GM12878 (cell line): Measurements from ENCODE around the gene ARHGAP26. TPM values are rescaled to one million over a fixed set of nuclear protein-coding genes. Genes with fewer than 3 reads are reported as not detected.

Experiments
- ATAC-seq: fragments of 200-7000 bp; cut with Tn5 transposase; 3 replicates; pipeline ENCODE4 v1.9.1; 2020; ENCODE audit warnings: mild to moderate bottlenecking, moderate library complexity
- BruUV-seq: library from RNA; stranded (reverse); fragments of 400-500 nt; replicated peaks from 2 replicates; lab custom pipeline; 2021; lab: Mats Ljungman, UMichigan
- CTCF ChIA-PET: fragments of 300-600 bp; sonication (Branson Sonifier 250); formaldehyde crosslinking; extraction: SDS; loops from one replicate; lab custom pipeline; 2021; ENCODE audit warnings: inconsistent platforms; lab: Yijun Ruan, JAX
- POLR2A ChIA-PET: fragments of 350-600 bp; formaldehyde crosslinking; extraction: SDS; loops from one replicate; lab custom pipeline; 2021; ENCODE audit warnings: inconsistent platforms; lab: Charles Lee
- RAD21 ChIA-PET: fragments of 300-600 bp; sonication (Branson Sonifier 250); formaldehyde crosslinking; loops from one replicate; lab custom pipeline; 2023; ENCODE audit warnings: antibody characterized with exemption; ENCODE audit not compliant: unreplicated experiment; lab: Charles Lee
- SMC1A ChIA-PET: fragments of 300-600 bp; sonication (Branson Sonifier 250); formaldehyde crosslinking; loops from one replicate; lab custom pipeline; 2023; ENCODE audit not compliant: unreplicated experiment, uncharacterized antibody; lab: Charles Lee
- DNase-seq: peaks from one replicate; pipeline ENCODE4 v3.0.0-alpha.2; 2011; ENCODE audit warnings: low read depth, low spot score
- FAIRE-seq: peaks from 3 replicates; lab custom pipeline; 2011; peaks lifted over from hg19 to GRCh38; lab: Jason Lieb, UNC
- H2AFZ ChIP-seq: 2 replicates; pipeline ENCODE4 v1.6.0; 2011; ENCODE audit warnings: low read depth, low read length, control low read depth; ENCODE audit not compliant: control insufficient read depth
- H3K27ac ChIP-seq: 2 replicates; pipeline ENCODE4 v1.5.1; 2011; ENCODE audit warnings: control low read depth; ENCODE audit not compliant: control insufficient read depth, insufficient read depth
- H3K27me3 ChIP-seq, 2 experiments: replicated peaks in 1 of 2; 2 replicates each; pipeline versions ENCODE4 v1.6.0 to v1.6.1; 2011; ENCODE audit warnings: low read length in 1 of 2; ENCODE audit not compliant: control insufficient read depth in 2 of 2, insufficient read depth in 2 of 2
- H3K36me3 ChIP-seq, 2 experiments: 2 replicates each; pipeline ENCODE4 v1.5.1; 2011; ENCODE audit warnings: low read length in 1 of 2; ENCODE audit not compliant: control insufficient read depth in 2 of 2, insufficient read depth in 2 of 2
- H3K4me1 ChIP-seq: 2 replicates; pipeline ENCODE4 v1.6.1; 2011; ENCODE audit warnings: mild to moderate bottlenecking, low read length, moderate library complexity, mixed read lengths; ENCODE audit not compliant: control insufficient read depth, insufficient read depth
- H3K4me2 ChIP-seq: 2 replicates; pipeline ENCODE4 v1.6.0; 2011; ENCODE audit warnings: control low read depth; ENCODE audit not compliant: control insufficient read depth, insufficient read depth
- H3K4me3 ChIP-seq: fragments of 200-600 bp; sonication (generic); 2 replicates; pipeline ENCODE4 v1.5.1; 2016
- H3K79me2 ChIP-seq: 2 replicates; pipeline ENCODE4 v1.6.0; 2011; ENCODE audit warnings: low read length; ENCODE audit not compliant: control insufficient read depth, insufficient read depth
- H3K9ac ChIP-seq: 2 replicates; pipeline ENCODE4 v1.8.0; 2011; ENCODE audit warnings: low read length, control low read depth, mixed read lengths; ENCODE audit not compliant: control insufficient read depth, insufficient read depth
- H3K9me3 ChIP-seq: replicated peaks from 3 replicates; pipeline ENCODE4 v1.5.1; 2011; ENCODE audit warnings: mild to moderate bottlenecking, low read length; ENCODE audit not compliant: control insufficient read depth, insufficient read depth
- H4K20me1 ChIP-seq: 2 replicates; pipeline ENCODE4 v1.6.0; 2011; ENCODE audit not compliant: control insufficient read depth, insufficient read depth
- ASH2L ChIP-seq: fragments of 300-600, 200-600 bp; sonication (generic); IDR thresholded peaks from 2 replicates; pipeline ENCODE4 v1.6.1; 2017; ENCODE audit warnings: low read depth, mild to moderate bottlenecking, borderline replicate concordance
- BMI1 ChIP-seq: fragments of 450-650 bp; IDR thresholded peaks from 2 replicates; pipeline ENCODE4 v1.6.1; 2016; ENCODE audit warnings: mild to moderate bottlenecking, moderate library complexity, borderline replicate concordance
- DPF2 ChIP-seq: fragments of 450-650 bp; IDR thresholded peaks from 2 replicates; pipeline ENCODE4 v1.6.1; 2017; ENCODE audit warnings: mild to moderate bottlenecking
- EED ChIP-seq: sonication (generic); IDR thresholded peaks from 2 replicates; pipeline ENCODE4 v1.6.1; 2016; ENCODE audit warnings: antibody characterized with exemption, low read depth
- ETV6 ChIP-seq, 2 experiments: fragments of 450-650 bp in 1 of 2; IDR thresholded peaks in 1 of 2; conservative IDR thresholded peaks in 1 of 2; 2 replicates each; pipeline ENCODE4 v1.6.1; 2014; ENCODE audit warnings: antibody characterized with exemption in 1 of 2, borderline replicate concordance in 1 of 2, low read depth in 1 of 2, mild to moderate bottlenecking in 1 of 2, moderate library complexity in 1 of 2
- GATAD2B ChIP-seq: fragments of 450-650 bp; conservative IDR thresholded peaks from 2 replicates; pipeline ENCODE4 v1.6.1; 2017; ENCODE audit warnings: low read depth, mild to moderate bottlenecking, moderate library complexity
- KLF5 ChIP-seq: fragments of 450-650 bp; IDR thresholded peaks from 2 replicates; pipeline ENCODE4 v1.6.1; 2014; ENCODE audit warnings: mild to moderate bottlenecking; ENCODE audit not compliant: partially characterized antibody
- MTA2 ChIP-seq: fragments of 450-650 bp; IDR thresholded peaks from 2 replicates; pipeline ENCODE4 v1.6.1; 2016; ENCODE audit warnings: low read depth, mild to moderate bottlenecking, moderate library complexity
- MYC ChIP-seq: IDR thresholded peaks from 2 replicates; pipeline ENCODE4 v1.6.1; 2011; ENCODE audit warnings: mild to moderate bottlenecking, low read length, moderate library complexity, inconsistent platforms; ENCODE audit not compliant: insufficient read depth, insufficient replicate concordance, insufficient read length, severe bottlenecking
- NR2C1 ChIP-seq: fragments of 450-650 bp; IDR thresholded peaks from 2 replicates; pipeline ENCODE4 v1.6.1; 2017; ENCODE audit warnings: antibody characterized with exemption, mild to moderate bottlenecking, moderate library complexity
- NRF1 ChIP-seq: conservative IDR thresholded peaks from 2 replicates; pipeline ENCODE4 v1.6.1; 2011; ENCODE audit warnings: mild to moderate bottlenecking, low read depth, low read length, improper control_type of control experiment
- RBBP5 ChIP-seq: fragments of 200-600 bp; sonication (generic); conservative IDR thresholded peaks from 2 replicates; pipeline ENCODE4 v1.6.1; 2016
- SPI1 ChIP-seq: IDR thresholded peaks from 2 replicates; pipeline ENCODE4 v1.6.1; 2011; ENCODE audit warnings: low read depth, mild to moderate bottlenecking, low read length, moderate library complexity, borderline replicate concordance; ENCODE audit not compliant: insufficient read depth
- STAT1 ChIP-seq: fragments of 450-650 bp; conservative IDR thresholded peaks from 2 replicates; pipeline ENCODE4 v1.6.1; 2014; ENCODE audit warnings: antibody characterized with exemption, mild to moderate bottlenecking
- WGBS: methylation state at CpG from one replicate; pipeline ENCODE4 v1.1.6; 2016; ENCODE audit warnings: low lambda C conversion rate; ENCODE audit not compliant: insufficient replicate concordance, insufficient coverage; ENCODE audit errors: missing lambda C conversion rate; 5-methylcytosine and 5-hydroxymethylcytosine counted together
- in situ Hi-C: fragments of 300-500 bp; cut with MboI; formaldehyde crosslinking; loops from 9 replicates; pipeline ENCODE4 v1.14.3; 2018; ENCODE audit warnings: mixed read lengths
- intact Hi-C: fragments of 100-400 bp; cut with micrococcal nuclease; formaldehyde crosslinking; loops from one replicate; pipeline ENCODE4 v1.14.2; 2022; ENCODE audit not compliant: unreplicated experiment
- polyA plus RNA-seq, 11 experiments: library from polyadenylated mRNA; depleted of rRNA in 4 of 11; unstranded in 6 of 11; stranded (reverse) in 5 of 11; fragments of >200 nt; fragmentation: Nextera tagmentation in 4 of 11; fragmentation: Illumina TruSeq in 1 of 11; extraction: Ambion mirVana in 4 of 11; extraction: Trizol in 1 of 11; gene quantifications; 1 replicate in 1 of 11; 2 replicates in 10 of 11; pipeline versions ENCODE4 v1.2.1 to v1.2.3, GENCODE V29; 2011 to 2016; ENCODE audit warnings: inconsistent platforms in 2 of 11, missing spikeins in 2 of 11, low read depth in 1 of 11
- total RNA-seq, 4 experiments: library from RNA; depleted of rRNA in 3 of 4; stranded (reverse); fragments of >200 nt in 3 of 4; fragmentation: Illumina TruSeq in 1 of 4; extraction: Trizol in 1 of 4; gene quantifications; 2 replicates each; pipeline versions ENCODE4 v1.2.1 to v1.2.3, GENCODE V29; 2013 to 2021
- TF ChIP-seq, protein P1 (sequence below): fragments of 450-650 bp; IDR thresholded peaks from 2 replicates; pipeline ENCODE4 v1.6.1; 2017; ENCODE audit warnings: mild to moderate bottlenecking, moderate library complexity
- TF ChIP-seq, protein P2 (sequence below): IDR thresholded peaks from 2 replicates; pipeline ENCODE4 v1.6.1; 2011; ENCODE audit warnings: low read depth, low read length, improper control_type of control experiment, borderline replicate concordance

The ARHGAP26 gene
- total and polyA plus RNA-seq, 10 of the 15 experiments (the other 5 are each of a cell fraction or from before 2014, with no cell fraction given): 9.4 to 41.5 (median 19.3) TPM

DNA sequence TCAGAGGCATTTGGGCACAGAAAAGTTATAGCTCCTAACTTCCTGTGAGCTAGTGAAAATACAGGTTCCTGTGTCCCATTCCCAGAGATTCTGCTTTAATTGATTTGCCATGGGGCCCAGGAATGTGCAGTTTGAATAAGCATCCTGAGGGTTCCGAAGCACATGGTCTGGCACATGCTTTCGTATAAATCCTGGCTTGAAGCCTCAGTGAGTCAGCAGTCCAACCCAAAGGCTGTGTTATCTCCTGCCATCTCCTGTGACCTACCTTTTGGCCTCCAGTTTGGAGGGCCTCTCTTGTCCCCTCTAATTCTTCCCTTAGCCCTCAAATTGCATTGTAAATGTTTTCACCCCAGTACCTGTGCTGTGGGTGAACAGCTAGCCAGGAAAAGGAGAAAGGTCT lies 449.5 kb downstream of the ARHGAP26 start (continued):
- TF ChIP-seq MYC (peak; percentile 41), ASH2L (no peak), STAT1 (no peak)

DNA sequence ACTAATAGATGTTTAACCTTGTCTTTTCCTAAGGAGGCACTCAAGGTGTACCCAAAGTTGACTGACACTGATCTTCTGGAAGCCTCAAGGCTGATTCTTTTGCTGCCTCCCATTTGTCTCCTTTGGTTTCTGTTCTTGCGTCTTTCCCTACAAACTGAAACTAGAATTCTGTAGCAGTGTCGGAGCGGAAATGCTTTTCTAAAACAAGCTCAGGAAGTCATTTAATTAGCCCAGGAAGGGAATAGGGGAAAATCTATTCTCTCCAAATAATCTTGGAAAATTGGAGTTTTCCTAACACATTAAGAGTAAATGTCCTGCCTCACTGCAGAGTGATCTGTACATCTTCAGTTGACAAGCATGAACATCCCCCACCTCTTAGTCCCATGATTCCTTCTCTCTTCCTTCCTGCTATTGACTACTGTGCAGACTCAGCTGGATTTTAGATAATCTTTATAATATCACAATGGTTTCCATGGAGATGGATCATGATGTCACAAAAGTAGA lies 450.6 kb downstream of the ARHGAP26 start:
- FAIRE-seq: no peak
- no peak for TF ChIP-seq SPI1
- TF ChIP-seq, protein P1, sequence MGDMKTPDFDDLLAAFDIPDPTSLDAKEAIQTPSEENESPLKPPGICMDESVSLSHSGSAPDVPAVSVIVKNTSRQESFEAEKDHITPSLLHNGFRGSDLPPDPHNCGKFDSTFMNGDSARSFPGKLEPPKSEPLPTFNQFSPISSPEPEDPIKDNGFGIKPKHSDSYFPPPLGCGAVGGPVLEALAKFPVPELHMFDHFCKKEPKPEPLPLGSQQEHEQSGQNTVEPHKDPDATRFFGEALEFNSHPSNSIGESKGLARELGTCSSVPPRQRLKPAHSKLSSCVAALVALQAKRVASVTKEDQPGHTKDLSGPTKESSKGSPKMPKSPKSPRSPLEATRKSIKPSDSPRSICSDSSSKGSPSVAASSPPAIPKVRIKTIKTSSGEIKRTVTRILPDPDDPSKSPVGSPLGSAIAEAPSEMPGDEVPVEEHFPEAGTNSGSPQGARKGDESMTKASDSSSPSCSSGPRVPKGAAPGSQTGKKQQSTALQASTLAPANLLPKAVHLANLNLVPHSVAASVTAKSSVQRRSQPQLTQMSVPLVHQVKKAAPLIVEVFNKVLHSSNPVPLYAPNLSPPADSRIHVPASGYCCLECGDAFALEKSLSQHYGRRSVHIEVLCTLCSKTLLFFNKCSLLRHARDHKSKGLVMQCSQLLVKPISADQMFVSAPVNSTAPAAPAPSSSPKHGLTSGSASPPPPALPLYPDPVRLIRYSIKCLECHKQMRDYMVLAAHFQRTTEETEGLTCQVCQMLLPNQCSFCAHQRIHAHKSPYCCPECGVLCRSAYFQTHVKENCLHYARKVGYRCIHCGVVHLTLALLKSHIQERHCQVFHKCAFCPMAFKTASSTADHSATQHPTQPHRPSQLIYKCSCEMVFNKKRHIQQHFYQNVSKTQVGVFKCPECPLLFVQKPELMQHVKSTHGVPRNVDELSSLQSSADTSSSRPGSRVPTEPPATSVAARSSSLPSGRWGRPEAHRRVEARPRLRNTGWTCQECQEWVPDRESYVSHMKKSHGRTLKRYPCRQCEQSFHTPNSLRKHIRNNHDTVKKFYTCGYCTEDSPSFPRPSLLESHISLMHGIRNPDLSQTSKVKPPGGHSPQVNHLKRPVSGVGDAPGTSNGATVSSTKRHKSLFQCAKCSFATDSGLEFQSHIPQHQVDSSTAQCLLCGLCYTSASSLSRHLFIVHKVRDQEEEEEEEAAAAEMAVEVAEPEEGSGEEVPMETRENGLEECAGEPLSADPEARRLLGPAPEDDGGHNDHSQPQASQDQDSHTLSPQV: no peak
- no peak for TF ChIP-seq KLF5
- no peak; the same call in 1 of the 2 replicates for TF ChIP-seq GATAD2B
- TF ChIP-seq MTA2: 0 out of 2 replicates have a peak, but pooled peaks have one; percentile 17
- TF ChIP-seq ETV6 (conservative IDR thresholded peaks at IDR 0.05 in 1 of 2, IDR thresholded peaks at IDR 0.05 in 1 of 2; ENCODE audit: borderline replicate concordance in 1 of 2, low read depth in 1 of 2): peak in 1 of 2 experiments; percentile 79; a peak in 2 of 4 replicates
- TF ChIP-seq, protein P2, sequence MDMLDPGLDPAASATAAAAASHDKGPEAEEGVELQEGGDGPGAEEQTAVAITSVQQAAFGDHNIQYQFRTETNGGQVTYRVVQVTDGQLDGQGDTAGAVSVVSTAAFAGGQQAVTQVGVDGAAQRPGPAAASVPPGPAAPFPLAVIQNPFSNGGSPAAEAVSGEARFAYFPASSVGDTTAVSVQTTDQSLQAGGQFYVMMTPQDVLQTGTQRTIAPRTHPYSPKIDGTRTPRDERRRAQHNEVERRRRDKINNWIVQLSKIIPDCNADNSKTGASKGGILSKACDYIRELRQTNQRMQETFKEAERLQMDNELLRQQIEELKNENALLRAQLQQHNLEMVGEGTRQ: no peak
- TF ChIP-seq NR2C1: no peak
- no peak for TF ChIP-seq NRF1
- no peak for TF ChIP-seq DPF2
- TF ChIP-seq BMI1: 0 out of 2 replicates have a peak, but pooled peaks have one; percentile 40
- TF ChIP-seq EED: peak; percentile 87
- TF ChIP-seq RBBP5: no peak

More for the DNA sequence above, 450.6 kb downstream of the ARHGAP26 start:
- POLR2A ChIA-PET: interaction anchor here (0.6 to 8.5 kb wide), 10 partner anchors 10 to 212 kb away, joined by 3 to 103 read pairs (median 4); no protein-coding TSS in a partner anchor
- in situ Hi-C loops (loop anchor here (5.0 kb wide), 1 partner anchor 182 kb away; the partner anchor contains the start of gene NR3C1), intact Hi-C loops (loop anchor here (1.0 kb wide), 1 partner anchor 10 kb away; no protein-coding TSS in a partner anchor)
- H3K9ac ChIP-seq: peak overlapping the region; percentile 39; the same call in 1 of the 2 replicates
- WGBS: 0% methylated on average over 3 of the region's 3 CpGs
- H3K9me3 ChIP-seq: no peaks in the 10 kb centered on the region; the same call in 2 of the 3 replicates
- H3K36me3 ChIP-seq: peaks cover 0 to 4% of the 10 kb centered on the region in 2 experiments; a peak in 3 of 4 replicates
- no TSS peak for BruUV-seq
- no peaks in the 10 kb centered on the region for H3K27me3 ChIP-seq
- DNase-seq (peak; percentile 67), ATAC-seq (no peak)
- SMC1A ChIA-PET: interaction anchor here (0.7 to 19.2 kb wide), 29 partner anchors 9 to 607 kb away, joined by 3 to 423 read pairs (median 4); partner anchors contain the start of gene NR3C1
- RAD21 ChIA-PET: interaction anchor here (0.7 to 18.1 kb wide), 21 partner anchors 11 to 221 kb away, joined by 3 to 482 read pairs (median 6); partner anchors contain the start of gene NR3C1
- H3K4me2 ChIP-seq: peak overlapping the region; percentile 95
- no peaks in the 10 kb centered on the region for H4K20me1 ChIP-seq
- peak overlapping the region; percentile 27; the same call in 1 of the 2 replicates for H3K4me3 ChIP-seq
- H2AFZ ChIP-seq: no peak overlapping the region
- peaks cover 78% of the 10 kb centered on the region for H3K4me1 ChIP-seq
- CTCF ChIA-PET: interaction anchor here (0.9 to 6.7 kb wide), 8 partner anchors 9 to 299 kb away, joined by 3 to 77 read pairs (median 4); no protein-coding TSS in a partner anchor
- H3K27ac ChIP-seq: peak overlapping the region; percentile 100
- H3K79me2 ChIP-seq: peaks cover 40% of the 10 kb centered on the region
